ENCODE data around the gene ZNF83. TPM values are rescaled to one million over a fixed set of nuclear protein-coding genes. Genes with fewer than 3 reads are reported as not detected.
"Not testable (repeated sequence)": the region's sequence is repeated elsewhere in the genome, so short reads cannot be mapped to it uniquely, and the experiment has no call there.

ZNF83 gene
- total RNA-seq = 55.6 and 58.1 TPM in 2 replicates
- long read RNA-seq, full-length matches to known transcripts = 43 of 72 reads
- long read RNA-seq, partial matches to known transcripts = 13 of 72 reads
- long read RNA-seq, other reads (novel, unspliced or antisense) = 16 of 72 reads

DNA sequence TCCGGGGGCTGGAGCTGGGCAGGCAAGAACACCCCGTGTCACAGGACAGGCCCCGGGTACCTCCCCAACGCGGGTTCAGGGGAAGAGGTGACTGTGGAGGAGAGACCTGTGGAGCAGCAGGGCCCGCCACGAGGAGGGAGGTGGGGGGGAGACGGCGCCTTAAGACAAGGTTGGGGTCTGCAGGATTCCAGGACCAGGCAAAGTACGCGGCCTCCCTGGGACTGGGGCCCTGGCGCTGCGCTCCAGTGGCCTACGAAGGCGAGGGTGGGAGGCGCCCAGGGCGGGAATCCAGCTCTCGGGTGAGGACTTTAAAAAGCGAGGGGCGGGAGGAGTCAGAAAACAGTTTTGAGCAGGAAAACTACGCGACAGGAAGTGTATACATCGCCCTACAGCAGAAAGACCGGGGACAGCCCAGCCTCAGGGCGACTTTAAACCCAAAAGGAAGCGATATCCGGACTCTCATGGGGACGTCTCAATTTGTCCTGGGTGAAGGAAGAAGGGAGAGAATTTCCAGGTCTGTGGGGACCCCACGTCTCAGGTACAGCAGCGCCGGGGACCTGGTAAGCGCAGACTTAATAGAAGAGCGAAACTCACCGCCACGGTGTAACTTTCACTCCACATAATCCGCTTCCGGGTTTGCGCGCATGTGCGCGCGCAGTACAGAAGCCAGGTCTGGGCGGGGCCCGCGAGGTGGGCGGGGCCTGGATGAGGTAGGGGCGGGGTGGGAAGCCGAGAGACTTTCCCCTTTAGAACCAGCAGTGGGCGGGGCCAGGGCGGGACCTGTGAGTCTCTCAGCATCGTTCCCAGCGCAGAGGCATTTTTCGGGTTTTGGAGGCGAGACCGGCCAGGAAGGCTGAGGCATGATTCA lies at the start of gene ZNF83:
ZNF83 (minus strand) TSS at position 638 of the 868 bp plus-strand sequence.
- Mint-ChIP-seq H3K27ac (ENCODE audit: unreplicated experiment) (peak within 1 kb of the TSS; percentile 99), H3K27me3 (ENCODE audit: unreplicated experiment) (no peaks in the 10 kb centered on the region), H3K4me3 (ENCODE audit: unreplicated experiment) (peak within 1 kb of the TSS; percentile 88), H3K9me3 (ENCODE audit: unreplicated experiment) (no peaks in the 10 kb centered on the region), H3K36me3 (ENCODE audit: unreplicated experiment) (peaks cover 14% of the 10 kb centered on the region), H3K4me1 (ENCODE audit: unreplicated experiment) (peaks cover 24% of the 10 kb centered on the region)
- TF ChIP-seq, protein P1, sequence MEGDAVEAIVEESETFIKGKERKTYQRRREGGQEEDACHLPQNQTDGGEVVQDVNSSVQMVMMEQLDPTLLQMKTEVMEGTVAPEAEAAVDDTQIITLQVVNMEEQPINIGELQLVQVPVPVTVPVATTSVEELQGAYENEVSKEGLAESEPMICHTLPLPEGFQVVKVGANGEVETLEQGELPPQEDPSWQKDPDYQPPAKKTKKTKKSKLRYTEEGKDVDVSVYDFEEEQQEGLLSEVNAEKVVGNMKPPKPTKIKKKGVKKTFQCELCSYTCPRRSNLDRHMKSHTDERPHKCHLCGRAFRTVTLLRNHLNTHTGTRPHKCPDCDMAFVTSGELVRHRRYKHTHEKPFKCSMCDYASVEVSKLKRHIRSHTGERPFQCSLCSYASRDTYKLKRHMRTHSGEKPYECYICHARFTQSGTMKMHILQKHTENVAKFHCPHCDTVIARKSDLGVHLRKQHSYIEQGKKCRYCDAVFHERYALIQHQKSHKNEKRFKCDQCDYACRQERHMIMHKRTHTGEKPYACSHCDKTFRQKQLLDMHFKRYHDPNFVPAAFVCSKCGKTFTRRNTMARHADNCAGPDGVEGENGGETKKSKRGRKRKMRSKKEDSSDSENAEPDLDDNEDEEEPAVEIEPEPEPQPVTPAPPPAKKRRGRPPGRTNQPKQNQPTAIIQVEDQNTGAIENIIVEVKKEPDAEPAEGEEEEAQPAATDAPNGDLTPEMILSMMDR (IDR thresholded peaks at IDR 0.05) = no peak
- peak; percentile 99 for DNase-seq (ENCODE audit: extremely low spot score, unreplicated experiment)

DNA sequence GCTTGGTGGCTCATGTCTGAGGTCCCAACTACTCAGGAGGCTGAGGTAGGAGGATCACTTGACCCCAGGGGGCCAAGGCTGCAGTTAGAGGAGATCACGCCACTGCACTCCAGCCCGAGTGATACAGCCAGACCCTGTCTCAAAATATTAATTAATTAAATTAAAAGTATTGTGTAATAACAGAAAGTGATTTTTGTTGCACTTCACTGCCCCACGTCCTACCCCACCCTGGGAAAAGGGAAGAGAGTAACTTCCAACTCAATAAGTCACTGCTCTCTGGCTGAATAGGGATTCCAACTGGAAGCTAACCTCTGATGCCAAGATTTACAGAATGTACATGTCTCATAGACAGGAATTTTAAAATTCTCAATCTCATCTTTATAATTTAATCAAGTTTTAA lies 49.5 kb upstream of the ZNF83 start:
- TF ChIP-seq, protein P1 (IDR thresholded peaks at IDR 0.05) = no peak
- Mint-ChIP-seq H3K9me3 (ENCODE audit: unreplicated experiment) (no peaks in the 10 kb centered on the region), H3K4me1 (ENCODE audit: unreplicated experiment) (peaks cover 37% of the 10 kb centered on the region), H3K4me3 (ENCODE audit: unreplicated experiment) (no peak overlapping the region), H3K27me3 (ENCODE audit: unreplicated experiment) (no peaks in the 10 kb centered on the region), H3K36me3 (ENCODE audit: unreplicated experiment) (peaks cover 10% of the 10 kb centered on the region), H3K27ac (ENCODE audit: unreplicated experiment) (no peak overlapping the region)
- DNase-seq (ENCODE audit: extremely low spot score, unreplicated experiment) = no peak

DNA sequence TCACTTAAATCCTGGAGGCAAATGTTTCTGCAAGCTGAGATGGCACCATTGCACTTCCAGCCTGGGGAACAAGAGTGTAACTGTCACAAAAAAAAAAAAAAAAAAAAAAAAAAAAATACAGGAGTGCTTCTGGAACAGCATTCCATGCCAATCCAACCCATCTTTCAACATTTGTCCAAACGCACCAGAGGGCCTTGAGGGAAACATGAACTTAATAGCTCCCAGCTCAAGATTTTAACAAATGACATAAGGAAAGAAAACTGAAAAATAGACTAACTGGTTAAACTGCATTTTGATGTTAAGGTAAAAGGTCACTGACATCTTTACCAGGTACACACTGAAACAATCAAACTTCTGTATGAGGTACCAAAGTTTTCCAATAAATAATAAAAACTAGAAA lies 47.7 kb upstream of the ZNF83 start:
- Mint-ChIP-seq H3K36me3 (ENCODE audit: unreplicated experiment) (peaks cover 10% of the 10 kb centered on the region), H3K9me3 (ENCODE audit: unreplicated experiment) (no peaks in the 10 kb centered on the region), H3K4me1 (ENCODE audit: unreplicated experiment) (peaks cover 31% of the 10 kb centered on the region), H3K27me3 (ENCODE audit: unreplicated experiment) (no peaks in the 10 kb centered on the region), H3K27ac (ENCODE audit: unreplicated experiment) (no peak overlapping the region), H3K4me3 (ENCODE audit: unreplicated experiment) (no peak overlapping the region)
- DNase-seq (ENCODE audit: extremely low spot score, unreplicated experiment) = no peak
- TF ChIP-seq, protein P1 (IDR thresholded peaks at IDR 0.05) = no peak

DNA sequence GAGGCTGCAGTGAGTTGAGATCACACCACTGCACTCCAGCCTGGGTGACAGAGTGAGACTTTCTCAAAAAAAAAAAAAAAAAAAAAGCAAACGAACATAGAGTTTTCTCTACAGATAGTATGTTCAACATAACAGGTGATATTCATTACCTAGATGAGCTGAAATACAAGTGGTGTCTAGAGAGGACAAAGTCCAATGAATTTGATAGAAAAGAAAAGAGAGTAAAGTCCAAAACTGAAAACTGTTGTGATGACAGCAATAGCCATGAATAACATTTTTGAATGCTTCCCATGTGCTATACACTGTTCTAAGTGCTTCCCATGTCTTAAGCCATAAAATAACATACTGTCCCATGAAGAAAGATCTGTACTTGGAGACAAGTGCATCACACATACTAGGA lies 43.1 kb upstream of the ZNF83 start:
- not testable (repeated sequence) for H3K4me3 Mint-ChIP-seq (ENCODE audit: unreplicated experiment); DNase-seq (ENCODE audit: extremely low spot score, unreplicated experiment); H3K27ac Mint-ChIP-seq (ENCODE audit: unreplicated experiment); H3K9me3 Mint-ChIP-seq (ENCODE audit: unreplicated experiment); H3K27me3 Mint-ChIP-seq (ENCODE audit: unreplicated experiment)
- Mint-ChIP-seq H3K4me1 (ENCODE audit: unreplicated experiment) (peaks cover 12% of the 10 kb centered on the region), H3K36me3 (ENCODE audit: unreplicated experiment) (peaks cover 17% of the 10 kb centered on the region)

DNA sequence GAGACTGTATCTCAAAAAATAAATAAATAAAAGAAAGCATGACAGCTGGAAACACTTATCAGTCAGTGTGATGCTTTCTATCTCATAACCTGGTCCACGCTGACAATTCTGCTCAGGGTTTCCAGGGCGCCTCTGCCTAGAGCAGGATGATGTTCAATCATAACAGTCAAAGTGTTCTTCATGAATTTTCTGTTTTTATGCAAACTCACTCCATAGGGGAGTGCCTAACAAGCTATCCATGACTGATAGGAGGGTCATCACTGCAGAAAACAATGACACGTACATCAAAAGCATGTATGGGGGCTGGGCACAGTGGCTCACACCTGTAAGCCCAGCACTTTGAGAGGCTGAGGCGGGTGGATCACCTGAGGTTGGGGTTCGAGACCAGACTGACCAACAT lies 41.4 kb upstream of the ZNF83 start:
- no peak overlapping the region for H3K4me3 Mint-ChIP-seq (ENCODE audit: unreplicated experiment)
- no peak for DNase-seq (ENCODE audit: extremely low spot score, unreplicated experiment)
- H3K36me3 Mint-ChIP-seq (ENCODE audit: unreplicated experiment) = peaks cover 16% of the 10 kb centered on the region
- no peaks in the 10 kb centered on the region for H3K27me3 Mint-ChIP-seq (ENCODE audit: unreplicated experiment)
- TF ChIP-seq, protein P1 (IDR thresholded peaks at IDR 0.05) = no peak
- H3K27ac Mint-ChIP-seq (ENCODE audit: unreplicated experiment) = peak overlapping the region; percentile 42
- H3K4me1 Mint-ChIP-seq (ENCODE audit: unreplicated experiment) = peaks cover 5% of the 10 kb centered on the region
- no peaks in the 10 kb centered on the region for H3K9me3 Mint-ChIP-seq (ENCODE audit: unreplicated experiment)

DNA sequence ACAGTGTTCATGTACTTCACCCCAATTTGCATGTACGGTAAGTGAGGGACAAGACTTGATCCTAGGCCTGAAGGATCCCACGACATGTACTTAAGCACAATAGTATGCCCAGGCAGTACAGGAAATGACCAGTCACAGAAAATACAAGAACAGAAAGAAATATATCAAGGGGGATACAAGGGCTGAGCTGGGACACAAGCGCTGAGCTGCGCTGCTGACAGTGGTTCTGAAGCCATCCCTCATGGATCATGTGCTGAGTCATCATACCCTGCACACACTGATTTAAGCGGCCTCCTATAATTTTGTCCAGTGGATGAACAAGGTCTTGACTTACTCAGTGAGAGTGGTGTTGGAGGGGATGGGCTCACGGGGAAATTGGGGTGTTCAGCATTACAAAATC lies 37.1 kb upstream of the ZNF83 start:
- not testable (repeated sequence) for H3K27ac Mint-ChIP-seq (ENCODE audit: unreplicated experiment); H3K27me3 Mint-ChIP-seq (ENCODE audit: unreplicated experiment); H3K4me1 Mint-ChIP-seq (ENCODE audit: unreplicated experiment); DNase-seq (ENCODE audit: extremely low spot score, unreplicated experiment); H3K4me3 Mint-ChIP-seq (ENCODE audit: unreplicated experiment); H3K9me3 Mint-ChIP-seq (ENCODE audit: unreplicated experiment); H3K36me3 Mint-ChIP-seq (ENCODE audit: unreplicated experiment)

All from osteocyte (in vitro differentiated cells).